Stomach (tissue), 4 donors: ENCODE data around the gene MED10.

Source experiments
- CTCF ChIP-seq, 7 experiments: fragments of 450-650 bp in 4 of 7; fragments of 200-600 bp in 3 of 7; sonication (generic) in 3 of 7; IDR thresholded peaks; one replicate each; pipeline ENCODE4 v1.5.1; 2016 to 2019; ENCODE audit warnings: antibody characterized with exemption in 7 of 7, control low read depth in 2 of 7, mild to moderate bottlenecking in 1 of 7
- EP300 ChIP-seq: sonication (generic); formaldehyde crosslinking; IDR thresholded peaks from one replicate; pipeline ENCODE4 v1.6.1; 2017; ENCODE audit warnings: antibody characterized with exemption
- POLR2A ChIP-seq, 4 donors: fragments of 450-650 bp; IDR thresholded peaks; one replicate each; pipeline ENCODE4 v1.6.1; 2016; ENCODE audit warnings: antibody characterized with exemption in 4 of 4, control low read depth in 2 of 4, mild to moderate bottlenecking in 1 of 4, moderate library complexity in 1 of 4
- POLR2AphosphoS5 ChIP-seq, 3 donors: sonication (generic); formaldehyde crosslinking; IDR thresholded peaks; one replicate each; pipeline ENCODE4 v1.6.1; 2016; ENCODE audit warnings: antibody characterized with exemption in 3 of 3

- no peak for TF ChIP-seq CTCF (IDR thresholded peaks at IDR 0.05)
- TF ChIP-seq POLR2AphosphoS5 (IDR thresholded peaks at IDR 0.05), result no peak
- no peak for TF ChIP-seq POLR2A (IDR thresholded peaks at IDR 0.05)
- no peak for TF ChIP-seq EP300
Observed at GRCh38 chr5:6408260-6408596, 29.9 kb upstream of the MED10 start.
